ENCODE results near the gene IRGQ.
"Not testable (repeated sequence)": the region's sequence is repeated elsewhere in the genome, so short reads cannot be mapped to it uniquely, and the experiment has no call there.

IRGQ gene

DNA sequence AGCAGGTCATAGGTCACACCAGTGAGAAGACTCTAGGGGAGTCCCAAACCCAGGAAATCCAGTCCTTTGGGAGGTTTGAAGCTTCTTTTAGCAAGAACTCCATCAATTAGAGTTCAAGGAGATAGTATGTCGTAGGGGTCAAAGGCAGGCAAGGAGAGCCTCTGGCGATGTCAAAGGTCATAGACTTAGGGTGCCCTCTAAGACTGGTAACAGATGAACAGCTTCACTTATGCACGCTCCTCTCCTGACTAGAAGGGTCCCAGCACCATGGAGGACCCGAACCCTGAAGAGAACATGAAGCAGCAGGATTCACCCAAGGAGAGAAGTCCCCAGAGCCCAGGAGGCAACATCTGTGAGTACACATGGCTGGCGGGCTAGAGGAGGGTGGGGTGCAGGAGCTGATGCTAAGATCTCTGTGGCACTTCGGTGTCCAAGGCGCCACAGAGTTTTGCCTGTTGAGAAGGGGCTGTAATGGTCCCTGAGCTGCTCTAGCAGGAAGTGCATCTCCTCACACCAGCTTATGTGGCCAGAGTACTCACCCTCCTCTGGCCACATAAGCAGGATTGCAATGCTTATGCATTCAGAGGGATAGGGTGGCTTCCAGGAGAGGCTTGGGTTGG, 1.0 kb upstream of the IRGQ start:
- peak; percentile 58 for DNase-seq

DNA sequence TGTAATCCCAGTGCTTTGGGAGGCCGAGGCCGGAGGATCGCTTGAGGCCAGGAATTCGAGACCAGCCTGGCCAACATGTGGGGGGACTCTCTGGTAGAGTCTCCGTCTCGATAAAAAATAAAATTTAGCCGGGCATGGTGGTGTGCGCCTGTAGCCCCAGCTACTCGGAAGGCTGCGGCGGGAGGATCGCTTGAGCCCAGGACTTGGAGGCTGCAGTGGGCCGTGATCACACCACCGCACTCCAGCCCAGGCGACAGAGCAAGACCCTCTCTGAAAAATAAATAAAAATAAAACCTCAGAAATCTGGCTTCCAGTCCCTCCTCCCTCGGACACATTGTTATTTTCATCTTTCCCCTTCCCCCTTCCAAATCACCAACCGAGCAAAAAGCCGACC, 332 bp downstream of the IRGQ start:
- DNase-seq = no peak

DNA sequence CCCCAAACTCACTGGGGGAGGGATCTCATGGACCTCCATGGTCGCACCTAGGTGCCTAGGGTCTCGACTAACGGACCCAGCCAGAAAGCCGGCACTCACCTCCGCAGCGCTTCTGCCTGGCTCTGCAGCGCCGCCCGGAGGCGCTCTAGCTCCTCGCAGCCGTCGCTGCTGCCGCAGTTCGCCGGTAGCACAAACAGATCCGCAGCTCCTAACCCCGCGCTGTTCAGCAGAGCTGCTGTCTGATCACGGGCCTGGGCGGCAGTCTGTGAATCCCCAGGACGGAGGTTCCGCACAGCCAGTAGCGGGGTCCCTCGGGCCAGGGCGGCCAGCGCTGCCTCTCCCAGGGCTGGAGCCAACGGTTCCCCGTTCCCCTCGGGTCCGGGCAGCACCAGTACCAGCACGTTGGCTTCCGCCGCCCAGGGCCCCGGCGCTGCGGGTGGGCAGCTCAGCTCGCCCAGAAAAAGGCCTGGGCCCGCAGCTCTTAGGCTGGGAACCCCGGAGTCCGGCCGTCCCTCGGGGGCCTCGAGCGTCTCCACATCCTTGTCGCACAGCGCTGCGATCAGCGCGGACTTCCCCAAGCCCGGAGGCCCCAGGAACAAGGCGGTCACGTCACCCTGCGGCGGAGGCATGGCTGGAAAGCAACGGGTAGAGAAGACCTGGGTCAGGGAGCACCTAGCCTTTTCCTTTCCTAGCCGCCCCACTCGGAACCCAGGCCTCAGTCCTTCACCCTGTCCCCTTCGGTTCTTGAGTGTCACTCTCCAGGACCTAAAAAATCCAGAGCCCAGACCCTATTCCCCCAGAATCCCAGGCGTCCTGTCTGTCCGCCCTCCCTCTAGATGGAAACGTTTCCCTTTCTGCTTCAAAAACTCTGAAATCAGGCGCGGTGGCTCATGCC, 977 bp downstream of the IRGQ start:
- peak; percentile 84 for DNase-seq

DNA sequence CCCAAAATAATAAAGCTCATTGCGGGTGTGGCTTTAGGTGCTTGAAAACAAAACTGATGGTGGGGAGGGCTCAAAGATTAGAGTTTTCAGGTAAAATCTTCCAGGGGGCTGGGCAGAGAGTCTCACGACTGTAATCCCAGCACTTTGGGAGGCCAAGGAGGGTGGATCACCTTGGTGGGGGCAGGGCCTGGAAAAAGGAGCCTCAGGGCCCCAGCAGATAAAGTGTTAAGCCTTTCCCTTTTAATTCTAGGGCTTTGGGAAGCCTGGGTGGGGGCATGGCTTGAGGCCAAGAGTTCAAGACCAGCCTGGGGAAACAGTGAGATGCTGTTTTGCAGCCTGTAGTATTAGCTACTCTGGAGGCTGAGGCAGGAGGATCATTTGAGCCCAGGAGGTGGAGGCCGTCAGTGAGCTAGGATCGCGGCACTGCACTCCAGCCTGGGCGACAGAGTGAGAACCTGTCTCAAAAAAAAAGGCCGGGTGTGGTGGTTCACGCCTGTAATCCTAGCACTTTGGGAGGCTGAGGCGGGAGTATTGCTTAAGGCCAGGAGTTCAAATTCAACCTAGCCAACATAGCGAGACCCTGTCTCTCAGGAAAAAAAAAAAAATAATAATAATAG, 1.7 kb downstream of the IRGQ start:
- no peak for DNase-seq

DNA sequence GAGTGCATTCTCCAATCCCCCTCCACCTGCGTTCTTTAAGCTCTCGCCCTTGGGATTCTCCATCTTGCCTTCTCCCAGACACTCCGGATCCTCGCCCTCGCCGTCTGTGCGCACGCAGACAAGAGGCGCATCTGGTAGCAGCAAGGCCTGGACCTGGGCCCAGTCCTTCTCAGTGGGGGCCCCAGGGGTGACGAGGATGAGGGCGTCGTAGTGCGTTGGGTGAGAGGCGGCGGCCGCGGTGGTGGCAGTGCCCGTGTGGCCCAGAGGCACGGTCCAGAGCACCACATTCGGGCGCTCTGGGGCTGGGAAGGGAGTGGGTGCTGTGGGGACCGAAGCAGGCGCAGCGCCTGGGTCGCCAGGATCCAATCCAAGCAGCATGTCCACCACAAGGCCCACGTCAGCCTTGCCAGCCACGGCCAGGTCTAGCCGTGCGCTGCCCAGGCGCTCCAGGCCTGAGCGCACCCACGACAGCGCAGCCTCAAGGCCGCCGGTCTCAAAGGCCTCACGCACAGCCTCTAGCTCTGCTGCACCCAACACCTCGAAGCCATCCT, 3.1 kb downstream of the IRGQ start:
- no peak for DNase-seq

DNA sequence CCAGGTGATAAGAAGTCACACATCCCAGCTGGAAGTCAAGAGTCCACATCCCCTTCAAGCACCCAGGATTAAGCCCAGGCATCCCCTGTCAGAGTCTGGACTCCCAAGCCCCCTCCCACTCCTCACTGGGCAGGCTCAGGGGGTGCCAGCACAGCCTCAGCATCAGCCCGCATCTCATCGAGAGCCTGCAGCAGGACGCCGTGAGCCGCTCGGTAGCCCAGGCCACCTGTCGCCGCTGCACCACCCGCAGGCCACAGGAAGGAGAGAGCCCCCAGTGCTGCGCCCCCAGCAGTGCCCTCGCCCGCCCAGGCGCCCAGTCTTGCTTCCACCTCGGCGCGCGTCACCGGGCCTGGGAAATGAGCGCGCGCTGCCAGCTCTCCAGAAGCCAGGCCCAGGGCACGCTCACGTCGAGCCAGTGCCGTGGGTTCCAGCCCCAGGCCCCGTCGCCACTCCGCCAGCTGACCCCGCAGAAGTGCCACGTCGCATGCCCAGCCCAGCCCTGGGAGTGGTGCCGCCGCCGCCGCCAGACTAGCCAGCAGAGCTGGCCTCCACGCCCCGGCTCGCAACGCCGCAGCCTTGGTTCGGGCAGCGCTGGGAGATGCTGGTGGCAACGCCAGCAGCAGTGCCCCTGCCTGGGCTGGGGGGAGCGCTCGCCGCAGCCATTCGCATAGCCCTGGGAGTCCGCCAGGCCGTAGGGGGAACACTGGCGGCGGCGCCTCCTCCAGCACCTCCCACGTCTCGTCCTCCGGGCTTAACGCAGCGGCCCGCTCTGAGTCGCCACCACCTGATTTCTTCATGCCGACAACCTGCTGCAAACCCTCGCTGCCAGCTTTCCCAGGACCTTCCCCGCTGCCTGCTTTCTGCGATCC, 3.8 kb downstream of the IRGQ start:
- DNase-seq = no peak

DNA sequence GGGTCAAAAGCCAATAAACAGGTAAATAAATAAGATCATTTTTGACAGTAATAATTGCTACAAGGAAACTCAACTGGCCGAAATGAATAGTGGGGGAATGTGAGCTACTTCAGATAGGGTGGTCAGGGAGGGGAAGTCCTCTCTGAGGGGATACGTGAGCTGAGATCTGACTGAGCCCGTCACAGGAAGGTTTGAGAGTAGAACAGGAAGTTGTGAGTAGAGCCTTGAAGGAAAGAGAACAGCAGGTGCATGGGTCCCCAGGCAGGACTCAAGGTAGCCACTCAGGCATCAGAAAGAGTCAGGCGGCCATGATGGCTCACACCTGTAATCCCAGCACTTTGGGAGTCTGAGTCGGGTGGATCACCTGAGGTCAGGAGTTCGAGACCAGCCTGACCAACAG, 6.3 kb downstream of the IRGQ start:
- no peak for DNase-seq

DNA sequence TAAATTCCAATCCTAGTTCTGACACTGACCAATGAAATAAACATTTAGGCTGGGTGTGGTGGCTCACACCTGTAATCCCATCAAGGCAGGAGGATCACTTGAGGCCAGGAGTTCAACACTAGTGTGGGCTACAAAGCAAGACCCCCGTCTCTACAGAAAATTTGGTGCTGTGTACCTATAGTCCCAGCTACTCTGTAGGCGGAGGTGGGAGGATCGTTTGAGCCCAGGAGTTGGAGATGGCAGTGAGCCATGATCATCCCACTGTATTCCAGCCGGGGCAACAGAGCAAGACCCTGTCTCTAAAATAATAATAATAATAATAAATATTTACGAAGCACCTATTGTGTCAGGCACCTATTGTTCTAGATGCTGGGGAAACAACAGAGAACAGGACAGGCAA, 6.7 kb downstream of the IRGQ start:
- no peak for DNase-seq

DNA sequence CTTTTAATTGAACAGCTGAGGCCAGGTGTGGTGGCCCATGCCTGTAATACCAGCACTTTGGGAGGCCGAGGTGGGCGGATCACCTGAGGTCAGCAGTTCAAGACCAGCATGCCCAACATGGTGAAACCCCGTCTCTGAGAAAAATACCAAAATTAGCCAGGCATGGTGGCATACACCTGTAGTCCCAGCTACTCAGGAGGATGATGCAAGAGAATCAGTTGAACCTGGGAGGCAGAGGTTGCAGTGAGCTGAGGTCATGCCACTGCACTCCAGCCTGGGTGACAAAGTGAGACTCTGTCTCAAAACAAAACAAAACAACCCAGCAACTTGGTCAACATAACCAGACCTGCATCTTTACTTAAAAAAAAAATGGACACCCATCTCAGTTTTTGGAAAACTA, 8.9 kb downstream of the IRGQ start:
- not testable (repeated sequence) for DNase-seq

DNA sequence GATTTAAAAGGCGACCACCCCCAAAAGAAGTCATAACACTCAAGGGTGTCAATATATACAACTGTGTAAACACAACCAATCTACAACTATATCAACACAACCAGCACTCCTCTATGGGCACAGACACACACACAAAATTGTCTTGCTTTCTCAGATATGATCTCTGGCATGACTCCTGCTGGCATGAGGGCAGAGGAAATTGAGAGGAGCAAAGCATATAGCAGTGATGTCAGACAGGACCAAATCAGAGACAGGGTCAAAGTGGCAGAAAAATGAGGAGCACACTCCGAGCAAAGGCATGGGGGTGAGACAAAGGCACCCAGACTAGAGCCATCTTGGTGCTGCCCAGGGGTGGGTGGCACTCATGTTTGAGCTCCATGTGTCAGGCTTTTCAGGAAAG, 9.6 kb downstream of the IRGQ start:
- no peak for DNase-seq

DNA sequence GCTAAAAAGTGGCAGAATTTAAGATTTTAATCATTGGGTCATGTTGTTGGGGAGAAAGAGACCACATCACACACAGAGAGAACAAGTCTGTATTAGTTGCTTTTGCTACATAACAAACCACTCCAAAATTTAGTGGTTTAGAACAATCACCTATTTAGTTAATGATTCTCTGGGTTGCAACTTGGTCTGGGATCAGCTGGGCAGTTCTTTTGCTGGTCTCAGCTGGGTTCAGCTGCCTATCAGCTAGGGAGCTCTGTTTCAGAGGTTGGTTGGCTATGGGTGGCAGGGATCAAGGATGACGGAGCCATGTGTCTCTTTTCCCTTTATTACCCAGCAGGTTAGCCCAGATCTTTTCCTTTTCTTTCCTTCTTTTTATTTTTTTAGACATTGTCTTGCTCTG, 11.4 kb downstream of the IRGQ start:
- DNase-seq = no peak

DNA sequence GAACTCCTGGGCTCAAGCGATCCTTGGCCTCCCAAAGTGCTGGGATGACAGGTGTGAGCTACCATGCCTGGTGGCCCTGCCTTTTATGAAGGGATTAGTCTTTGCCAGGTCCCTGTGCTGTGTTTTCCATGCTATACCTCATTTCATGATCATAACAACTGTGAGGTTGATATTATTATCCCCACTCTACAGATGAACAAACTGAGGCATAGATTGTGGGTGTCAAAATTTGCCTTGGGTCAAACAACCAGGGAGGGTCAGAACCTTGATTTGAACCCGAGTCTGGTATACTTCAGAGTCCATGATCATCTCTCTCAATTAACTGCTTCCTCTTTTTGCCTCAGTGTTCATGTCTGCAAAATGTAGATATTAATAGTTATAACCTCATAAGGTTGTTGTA, 13.4 kb downstream of the IRGQ start:
- no peak for DNase-seq

DNA sequence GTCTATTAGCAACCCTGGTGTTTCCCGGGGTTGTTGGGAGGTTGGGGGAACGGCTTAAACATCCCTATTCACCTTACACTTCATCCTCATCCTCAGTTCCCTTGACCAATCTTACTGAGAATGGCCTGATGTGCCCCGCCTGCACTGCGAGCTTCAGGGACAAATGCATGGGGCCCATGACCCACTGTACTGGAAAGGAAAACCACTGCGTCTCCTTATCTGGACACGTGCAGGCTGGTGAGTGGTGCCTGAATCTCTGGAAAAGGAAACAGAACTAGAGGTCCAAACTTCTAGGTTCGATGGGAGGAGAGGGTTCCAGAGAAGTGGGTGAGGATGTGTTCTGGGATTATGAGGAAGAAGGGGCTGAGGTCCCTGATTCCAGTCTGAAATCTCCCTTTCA, 14.5 kb downstream of the IRGQ start:
- no peak for DNase-seq

DNA sequence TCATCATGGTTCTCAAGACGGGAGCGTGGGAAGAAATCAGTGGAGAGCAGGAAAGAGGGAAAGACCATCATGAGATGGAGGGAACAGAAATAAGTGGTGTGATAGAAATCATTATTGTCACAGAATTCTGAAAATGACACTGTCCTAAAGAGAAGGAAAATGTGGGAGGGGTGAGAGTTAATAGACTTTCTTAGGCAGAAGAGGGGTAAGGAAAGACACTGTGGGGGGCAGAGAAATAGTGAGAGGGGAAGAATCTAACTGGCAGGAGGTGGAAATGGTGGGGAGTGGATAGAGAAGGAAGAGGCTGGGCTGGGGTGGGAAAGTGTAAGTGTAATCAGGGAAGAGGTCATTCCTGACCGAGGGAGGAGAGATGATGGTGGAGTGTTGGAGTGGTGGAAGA, 17.1 kb downstream of the IRGQ start:
- DNase-seq = no peak

DNA sequence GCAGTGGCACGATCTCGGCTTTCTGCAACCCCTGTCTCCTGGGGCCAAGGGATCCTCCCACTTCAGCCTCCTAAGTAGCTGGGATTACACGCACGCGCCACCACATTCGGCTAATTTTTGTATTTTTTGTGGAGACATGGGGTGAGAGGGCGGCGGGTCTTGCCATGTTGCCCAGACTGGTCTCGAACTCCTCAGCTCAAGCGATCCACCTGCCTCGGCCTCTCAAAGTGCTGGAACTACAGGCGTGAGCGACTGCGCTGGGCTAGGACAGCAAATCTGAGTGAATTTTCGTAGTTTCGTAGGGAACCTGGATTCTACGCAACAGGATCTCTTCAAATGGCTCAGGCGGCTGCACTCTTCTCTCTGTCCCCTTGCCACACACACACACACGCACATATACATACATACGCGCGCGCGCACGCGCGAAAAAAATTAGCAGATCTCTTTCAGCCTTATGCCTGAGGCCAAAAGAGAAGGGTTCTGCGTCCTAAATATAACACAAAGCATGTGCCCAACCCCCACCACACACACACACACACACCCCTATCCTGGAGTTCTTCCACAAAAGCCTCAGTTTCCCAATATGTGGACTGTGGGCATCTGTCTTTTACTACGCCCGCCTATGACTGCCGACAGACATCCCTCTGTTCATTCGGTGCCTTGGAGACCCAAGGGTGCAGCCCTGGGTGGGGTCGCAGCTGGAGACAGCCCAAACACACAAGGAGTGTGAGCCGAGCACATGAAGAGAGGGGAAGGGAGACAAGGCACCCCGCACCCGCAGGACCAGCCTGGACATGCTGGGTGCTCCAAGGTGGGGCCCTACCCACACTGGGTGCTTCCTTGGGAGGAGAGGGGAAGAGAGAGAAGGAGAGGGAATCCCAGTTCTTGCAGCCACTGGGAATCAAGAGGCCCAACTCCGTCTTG, 19.7 kb downstream of the IRGQ start:
- peak; percentile 63 for DNase-seq

DNA sequence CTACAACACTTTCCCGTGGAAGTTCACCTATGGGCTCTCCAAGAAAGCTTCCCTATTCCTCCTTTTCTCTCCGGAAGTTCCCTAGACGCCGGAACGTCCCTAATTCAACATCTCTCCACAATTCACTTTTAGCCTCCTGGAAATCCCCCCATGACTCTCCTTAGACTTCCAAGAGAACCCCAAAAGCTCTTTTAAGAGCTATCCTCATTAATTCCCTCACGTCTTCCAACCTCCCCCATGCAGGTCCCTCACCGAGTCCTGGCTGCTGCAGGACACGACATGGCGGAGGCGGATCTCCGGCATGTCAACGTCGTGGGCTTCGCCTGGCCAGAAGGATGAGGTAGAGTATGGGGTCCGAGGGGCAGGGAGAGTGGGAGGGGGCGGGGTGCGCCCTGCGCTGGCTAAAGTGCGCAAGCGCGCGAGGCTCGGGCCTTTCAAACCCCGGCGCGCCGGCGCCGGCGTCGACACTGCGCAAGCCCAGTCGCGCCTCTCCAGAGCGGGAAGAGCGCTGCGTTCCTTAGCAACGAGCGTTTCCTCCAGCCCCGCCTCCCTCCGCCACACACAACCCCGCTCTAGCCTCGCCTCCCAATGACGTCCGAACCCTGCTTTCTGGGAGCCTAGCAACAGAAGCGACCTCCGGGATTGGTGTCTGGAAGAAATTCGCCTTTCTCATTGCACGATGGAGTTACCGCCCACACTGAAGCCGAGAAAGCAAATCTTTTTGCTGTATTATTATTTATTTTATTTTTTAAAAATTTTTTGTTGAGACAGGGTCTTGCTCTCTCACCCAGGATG, 20.6 kb downstream of the IRGQ start, which contains the start of the genes PINLYP and XRCC1:
TSS of gene PINLYP (plus strand) at position 646 of the 795 bp plus-strand sequence. CDS start 1,391 bp downstream, outside the sequence.
TSS of gene XRCC1 (minus strand) at position 372 of the 795 bp plus-strand sequence. CDS start at position 303, 69 bp downstream.
- peak; percentile 94 for DNase-seq

DNA sequence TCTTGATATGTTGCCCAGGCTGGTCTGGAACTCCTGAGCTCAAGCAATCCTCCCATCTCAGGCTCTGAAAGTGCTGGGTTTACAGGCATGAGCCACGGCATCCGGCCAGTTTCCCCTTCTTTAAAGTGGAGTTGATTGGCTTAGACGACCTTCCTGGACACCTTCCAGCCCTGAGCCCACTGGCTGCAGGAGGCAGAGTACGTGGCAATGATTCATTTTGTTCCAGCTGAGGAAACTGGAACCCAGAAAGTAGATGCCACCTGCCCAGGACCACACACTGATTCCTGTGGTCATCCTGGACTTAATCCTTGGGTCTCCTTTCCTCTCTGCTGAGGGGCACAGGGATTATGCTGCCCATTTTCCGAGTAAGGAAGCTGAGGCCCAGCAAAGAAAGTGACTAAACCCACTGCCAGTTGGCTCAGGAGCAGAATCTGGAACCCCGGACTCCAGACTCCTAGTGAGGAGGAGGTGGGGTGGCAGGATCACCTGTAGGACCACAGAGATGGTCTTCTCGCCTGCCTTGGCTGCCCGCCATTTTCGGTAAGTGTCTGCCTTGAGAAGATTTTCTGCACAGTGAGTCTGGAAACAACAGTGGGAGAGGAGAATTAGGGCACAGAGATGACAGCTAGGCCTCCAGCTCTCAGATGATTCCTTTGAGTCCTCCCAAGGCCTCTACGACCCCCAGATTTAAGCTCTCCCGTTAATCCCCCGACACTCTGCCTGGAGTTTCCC, 21.3 kb downstream of the IRGQ start:
- no peak for DNase-seq

DNA sequence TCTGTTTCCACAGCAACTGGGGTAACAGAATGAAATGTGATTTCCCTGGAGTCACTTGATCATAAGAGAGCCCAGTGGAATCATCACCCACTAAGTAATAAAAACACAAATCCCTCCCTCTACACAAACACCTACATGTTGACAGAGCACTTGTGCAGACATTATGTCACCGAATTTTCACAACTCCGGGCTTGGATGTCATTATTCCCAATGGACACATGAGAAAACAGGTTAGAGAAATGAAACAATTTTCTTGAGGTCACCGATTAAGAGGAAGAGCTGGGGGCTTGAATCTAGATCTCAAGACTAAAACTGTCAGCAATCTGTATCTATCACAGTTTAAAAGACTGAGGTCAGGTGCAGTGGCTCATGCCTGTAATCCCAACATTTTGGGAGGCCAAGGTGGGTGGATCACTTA, 23.8 kb downstream of the IRGQ start:
- no peak for DNase-seq

DNA sequence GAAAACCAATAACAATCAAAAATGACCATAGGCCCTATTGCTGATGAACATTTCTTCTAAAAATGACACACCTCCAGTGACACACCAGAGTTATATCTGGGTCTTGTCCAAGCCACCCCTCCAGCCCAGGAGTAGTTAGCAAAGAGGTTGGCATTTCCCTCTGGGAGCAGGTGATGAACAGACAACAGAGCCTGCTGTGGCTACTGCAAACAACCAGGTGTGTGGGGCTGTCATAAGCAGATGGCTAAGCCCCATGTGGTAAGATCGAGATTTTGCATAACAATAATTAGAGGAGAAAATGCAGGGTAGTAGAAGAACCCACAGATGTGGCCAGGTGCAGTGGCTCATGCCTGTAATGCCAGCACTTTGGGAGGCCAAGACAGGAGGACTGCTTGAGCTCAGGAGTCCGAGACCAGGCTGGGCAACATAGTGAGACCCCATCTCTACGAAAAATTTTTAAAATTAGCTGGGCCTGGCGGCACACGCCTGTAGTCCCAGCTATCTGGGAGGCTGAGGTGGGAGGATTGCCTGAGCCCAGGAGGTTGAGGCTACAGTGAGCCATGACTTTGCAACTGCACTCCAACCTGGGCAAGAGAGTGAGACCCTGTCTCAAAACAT, 25.7 kb downstream of the IRGQ start:
- no peak for DNase-seq

All from activated CD8-positive, alpha-beta memory T cell treated with anti-CD3 and anti-CD28 coated beads for 24 hours (primary cell).